ENCODE results near the gene XRCC1. TPM values are rescaled to one million over a fixed set of nuclear protein-coding genes. Genes with fewer than 3 reads are reported as not detected.

XRCC1 gene
- polyA plus RNA-seq, 1 experiment: 15.2 TPM

DNA sequence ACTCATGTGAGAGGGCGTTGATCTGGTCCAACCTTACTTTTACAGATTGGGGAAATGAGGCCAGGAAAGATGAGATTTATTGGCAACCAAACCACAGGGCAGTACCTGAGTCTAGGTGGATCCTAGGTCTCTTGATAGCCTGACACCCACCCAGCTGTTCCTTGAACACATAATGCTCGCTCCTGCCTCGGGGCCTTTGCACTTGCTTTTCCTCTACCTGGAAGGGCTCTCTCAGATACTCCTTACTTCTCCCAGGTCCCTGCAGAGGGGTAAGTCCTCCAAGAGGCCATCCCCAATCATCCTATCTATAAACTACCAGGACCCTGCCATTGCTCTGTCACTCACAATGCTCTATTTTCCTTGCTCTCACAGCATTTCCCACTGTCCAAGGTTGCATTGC is 34.9 kb downstream of the XRCC1 start:
- TF ChIP-seq, protein P1, sequence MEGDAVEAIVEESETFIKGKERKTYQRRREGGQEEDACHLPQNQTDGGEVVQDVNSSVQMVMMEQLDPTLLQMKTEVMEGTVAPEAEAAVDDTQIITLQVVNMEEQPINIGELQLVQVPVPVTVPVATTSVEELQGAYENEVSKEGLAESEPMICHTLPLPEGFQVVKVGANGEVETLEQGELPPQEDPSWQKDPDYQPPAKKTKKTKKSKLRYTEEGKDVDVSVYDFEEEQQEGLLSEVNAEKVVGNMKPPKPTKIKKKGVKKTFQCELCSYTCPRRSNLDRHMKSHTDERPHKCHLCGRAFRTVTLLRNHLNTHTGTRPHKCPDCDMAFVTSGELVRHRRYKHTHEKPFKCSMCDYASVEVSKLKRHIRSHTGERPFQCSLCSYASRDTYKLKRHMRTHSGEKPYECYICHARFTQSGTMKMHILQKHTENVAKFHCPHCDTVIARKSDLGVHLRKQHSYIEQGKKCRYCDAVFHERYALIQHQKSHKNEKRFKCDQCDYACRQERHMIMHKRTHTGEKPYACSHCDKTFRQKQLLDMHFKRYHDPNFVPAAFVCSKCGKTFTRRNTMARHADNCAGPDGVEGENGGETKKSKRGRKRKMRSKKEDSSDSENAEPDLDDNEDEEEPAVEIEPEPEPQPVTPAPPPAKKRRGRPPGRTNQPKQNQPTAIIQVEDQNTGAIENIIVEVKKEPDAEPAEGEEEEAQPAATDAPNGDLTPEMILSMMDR (IDR thresholded peaks at IDR 0.05; ENCODE audit: low read depth, low read length): no peak
- ChIA-PET POLR2A (no interaction called here), CTCF (interaction anchor here (1.4 kb wide), 1 partner anchor 245 kb away, joined by 3 read pairs; no protein-coding TSS in a partner anchor)
- H3K27ac ChIP-seq (ENCODE audit: low read depth, low read length): no peak overlapping the region
- DNase-seq (ENCODE audit: low read depth, low spot score): no peak
- H3K9me3 ChIP-seq (ENCODE audit: control insufficient read depth, insufficient read depth, low read length): no peaks in the 10 kb centered on the region
- no peak overlapping the region for H3K4me3 ChIP-seq (ENCODE audit: low read depth, low read length)
- no peaks in the 10 kb centered on the region for H3K27me3 ChIP-seq (ENCODE audit: control insufficient read depth, insufficient read depth, low read length)

DNA sequence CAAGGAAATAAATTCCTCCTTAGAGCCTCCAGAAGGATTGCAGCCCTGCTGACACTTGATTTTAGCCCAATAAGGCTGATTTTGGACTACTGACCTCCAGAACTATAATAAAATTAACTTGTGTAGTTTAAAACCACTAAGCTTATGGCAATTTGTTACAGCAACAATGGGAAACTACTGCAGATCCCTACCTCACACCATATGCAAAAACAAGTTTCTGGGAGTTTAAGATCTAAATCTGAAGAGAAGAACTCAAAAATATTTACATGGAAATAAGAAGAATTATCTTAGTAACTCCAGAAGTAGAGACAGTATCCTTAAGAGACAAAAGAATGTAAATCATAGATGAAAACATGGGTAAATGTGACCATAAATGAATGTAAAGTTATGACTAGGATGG is 36.4 kb downstream of the XRCC1 start:
- H3K27me3 ChIP-seq (ENCODE audit: control insufficient read depth, insufficient read depth, low read length): no peaks in the 10 kb centered on the region
- H3K27ac ChIP-seq (ENCODE audit: low read depth, low read length): no peak overlapping the region
- no peak overlapping the region for H3K4me3 ChIP-seq (ENCODE audit: low read depth, low read length)
- H3K9me3 ChIP-seq (ENCODE audit: control insufficient read depth, insufficient read depth, low read length): no peaks in the 10 kb centered on the region
- TF ChIP-seq, protein P1 (IDR thresholded peaks at IDR 0.05; ENCODE audit: low read depth, low read length): no peak
- ChIA-PET POLR2A (no interaction called here), CTCF (interaction anchor here (1.4 to 5.1 kb wide), 2 partner anchors 16 to 246 kb away, joined by 3 to 58 read pairs; no protein-coding TSS in a partner anchor)
- no peak for DNase-seq (ENCODE audit: low read depth, low spot score)

DNA sequence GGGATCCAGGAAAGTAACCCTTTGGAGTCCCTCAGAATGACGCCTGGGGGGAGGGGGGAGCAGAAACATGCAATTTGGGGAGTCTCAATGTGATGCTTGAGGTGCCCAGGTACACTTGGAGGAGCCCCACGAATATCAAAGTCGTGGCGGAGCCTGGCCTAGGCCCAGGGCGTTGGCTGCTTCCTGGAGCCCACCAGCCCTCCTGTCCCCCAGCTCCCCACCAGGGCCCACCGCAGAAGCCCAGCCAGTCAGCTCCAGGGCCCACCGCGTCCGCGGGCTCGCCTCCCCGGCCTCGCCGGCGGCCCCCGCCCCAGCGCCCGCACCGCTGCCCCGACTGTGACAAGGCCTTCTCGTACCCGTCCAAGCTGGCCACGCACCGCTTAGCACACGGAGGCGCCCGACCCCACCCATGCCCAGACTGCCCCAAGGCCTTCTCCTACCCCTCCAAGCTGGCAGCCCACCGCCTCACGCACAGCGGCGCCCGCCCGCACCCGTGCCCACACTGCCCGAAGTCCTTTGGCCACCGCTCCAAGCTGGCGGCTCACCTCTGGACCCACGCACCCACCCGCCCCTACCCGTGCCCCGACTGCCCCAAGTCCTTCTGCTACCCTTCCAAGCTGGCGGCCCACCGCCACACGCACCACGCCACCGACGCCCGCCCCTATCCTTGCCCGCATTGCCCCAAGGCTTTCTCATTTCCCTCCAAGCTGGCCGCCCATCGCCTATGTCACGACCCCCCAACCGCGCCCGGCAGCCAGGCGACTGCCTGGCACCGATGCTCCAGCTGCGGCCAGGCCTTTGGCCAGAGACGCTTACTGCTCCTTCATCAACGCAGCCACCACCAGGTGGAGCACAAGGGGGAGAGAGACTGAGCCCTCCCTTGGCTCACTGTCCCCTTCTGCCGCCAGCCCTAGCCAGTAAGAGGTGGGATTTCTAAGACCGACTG is 40.2 kb downstream of the XRCC1 start:
- CTCF ChIA-PET: interaction anchor here (0.6 to 5.7 kb wide), 14 partner anchors 11 to 282 kb away, joined by 3 to 58 read pairs (median 4); partner anchors contain the start of genes IRGQ and ZNF576
- TF ChIP-seq, protein P1 (IDR thresholded peaks at IDR 0.05; ENCODE audit: low read depth, low read length): peak; percentile 67
- POLR2A ChIA-PET: interaction anchor here (0.6 to 0.8 kb wide), 2 partner anchors 20 to 71 kb away, joined by 3 read pairs; no protein-coding TSS in a partner anchor
- H3K4me3 ChIP-seq (ENCODE audit: low read depth, low read length): no peak overlapping the region
- no peaks in the 10 kb centered on the region for H3K27me3 ChIP-seq (ENCODE audit: control insufficient read depth, insufficient read depth, low read length)
- H3K9me3 ChIP-seq (ENCODE audit: control insufficient read depth, insufficient read depth, low read length): no peaks in the 10 kb centered on the region
- H3K27ac ChIP-seq (ENCODE audit: low read depth, low read length): no peak overlapping the region
- no peak for DNase-seq (ENCODE audit: low read depth, low spot score)

DNA sequence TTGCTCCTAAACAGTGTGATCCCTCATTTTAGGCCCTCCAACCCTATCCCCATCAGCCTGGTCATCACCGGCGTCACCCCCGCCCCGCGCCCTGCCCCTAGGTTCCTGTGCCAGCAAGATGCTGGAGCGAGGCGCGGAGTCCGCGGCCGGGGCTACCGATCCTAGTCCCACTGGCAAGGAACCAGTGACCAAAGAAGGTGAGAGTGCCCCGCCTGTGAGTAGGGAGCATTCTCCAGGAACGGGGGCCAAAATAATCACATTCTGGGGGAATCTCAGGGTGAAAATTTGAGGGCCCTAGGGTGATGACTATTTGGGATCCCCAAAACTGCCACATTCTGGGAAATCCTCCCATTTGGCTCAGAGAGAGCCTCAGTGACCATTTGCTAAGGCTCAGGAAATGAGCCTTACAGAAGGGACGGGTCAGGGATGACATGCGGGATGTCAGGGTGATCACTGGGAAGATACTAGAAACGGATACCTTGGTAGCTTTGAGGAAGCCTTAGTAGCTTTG is 41.0 kb downstream of the XRCC1 start:
- peak overlapping the region; percentile 52 for H3K4me3 ChIP-seq (ENCODE audit: low read depth, low read length)
- no peak for DNase-seq (ENCODE audit: low read depth, low spot score)
- TF ChIP-seq, protein P1 (IDR thresholded peaks at IDR 0.05; ENCODE audit: low read depth, low read length): no peak
- peak overlapping the region; percentile 47 for H3K27ac ChIP-seq (ENCODE audit: low read depth, low read length)
- H3K27me3 ChIP-seq (ENCODE audit: control insufficient read depth, insufficient read depth, low read length): no peaks in the 10 kb centered on the region
- ChIA-PET POLR2A (interaction anchor here (0.9 to 1.5 kb wide), 3 partner anchors 21 to 70 kb away, joined by 3 to 4 read pairs (median 4); no protein-coding TSS in a partner anchor), CTCF (interaction anchor here (0.6 to 5.7 kb wide), 7 partner anchors 14 to 283 kb away, joined by 3 to 52 read pairs (median 4); partner anchors contain the start of genes IRGQ and ZNF576)
- no peaks in the 10 kb centered on the region for H3K9me3 ChIP-seq (ENCODE audit: control insufficient read depth, insufficient read depth, low read length)
